HG03432 (cell line): ENCODE measurements around the gene RBP3.

Experiments
- ATAC-seq: cut with Tn5 transposase; IDR thresholded peaks from one replicate; pipeline ENCODE4 v1.9.1; 2021; ENCODE audit warnings: mild to moderate bottlenecking, moderate library complexity; ENCODE audit not compliant: unreplicated experiment

RBP3 gene

DNA sequence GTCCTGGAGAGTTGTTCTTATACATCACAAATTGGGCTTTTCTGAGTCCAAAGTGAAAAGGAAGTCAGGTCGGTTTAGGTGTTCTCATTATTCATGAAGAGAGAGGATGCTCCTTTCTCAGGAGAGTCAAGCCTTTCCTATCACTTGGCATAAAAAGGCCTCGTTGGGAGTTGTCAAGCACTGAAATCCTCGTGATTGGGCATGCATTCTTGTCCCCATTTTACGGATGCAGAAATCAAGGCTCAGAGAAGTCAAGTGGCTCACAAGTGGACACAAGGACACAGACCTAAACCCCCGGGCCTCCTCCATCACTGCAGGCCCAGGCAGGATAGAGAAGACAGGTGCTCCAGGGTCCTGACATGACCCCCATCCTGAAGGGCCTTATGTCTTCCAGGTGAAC, 8.5 kb downstream of the RBP3 start:
- ATAC-seq = no peak

DNA sequence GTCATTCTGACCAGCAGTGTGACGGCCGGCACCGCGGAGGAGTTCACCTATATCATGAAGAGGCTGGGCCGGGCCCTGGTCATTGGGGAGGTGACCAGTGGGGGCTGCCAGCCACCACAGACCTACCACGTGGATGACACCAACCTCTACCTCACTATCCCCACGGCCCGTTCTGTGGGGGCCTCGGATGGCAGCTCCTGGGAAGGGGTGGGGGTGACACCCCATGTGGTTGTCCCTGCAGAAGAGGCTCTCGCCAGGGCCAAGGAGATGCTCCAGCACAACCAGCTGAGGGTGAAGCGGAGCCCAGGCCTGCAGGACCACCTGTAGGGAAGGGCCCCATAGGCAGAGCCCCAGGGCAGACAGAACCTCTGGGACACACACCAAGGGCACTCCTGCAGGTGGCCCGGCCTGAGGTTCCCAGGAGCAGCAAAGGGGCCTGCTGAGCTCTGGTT, 9.0 kb downstream of the RBP3 start:
- ATAC-seq = no peak

DNA sequence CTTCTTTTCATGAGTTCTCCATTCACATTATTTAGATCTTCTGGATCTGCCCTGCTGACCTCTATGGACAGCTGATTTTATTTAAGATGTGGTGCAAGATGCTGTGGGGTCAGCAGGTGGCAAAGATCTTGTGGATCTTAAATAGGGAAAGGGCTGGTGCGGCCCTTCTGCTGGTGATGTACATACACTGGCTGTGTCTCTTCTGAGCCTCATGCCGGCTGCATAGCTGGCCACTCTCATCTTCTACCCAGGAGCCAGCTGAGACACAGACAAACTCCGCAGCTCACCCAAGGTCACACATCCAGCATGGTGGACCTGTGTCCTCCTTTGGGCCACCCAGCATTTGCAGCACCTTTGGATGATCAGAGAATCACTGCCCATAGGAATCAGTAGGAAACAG, 9.7 kb downstream of the RBP3 start:
- no peak for ATAC-seq

DNA sequence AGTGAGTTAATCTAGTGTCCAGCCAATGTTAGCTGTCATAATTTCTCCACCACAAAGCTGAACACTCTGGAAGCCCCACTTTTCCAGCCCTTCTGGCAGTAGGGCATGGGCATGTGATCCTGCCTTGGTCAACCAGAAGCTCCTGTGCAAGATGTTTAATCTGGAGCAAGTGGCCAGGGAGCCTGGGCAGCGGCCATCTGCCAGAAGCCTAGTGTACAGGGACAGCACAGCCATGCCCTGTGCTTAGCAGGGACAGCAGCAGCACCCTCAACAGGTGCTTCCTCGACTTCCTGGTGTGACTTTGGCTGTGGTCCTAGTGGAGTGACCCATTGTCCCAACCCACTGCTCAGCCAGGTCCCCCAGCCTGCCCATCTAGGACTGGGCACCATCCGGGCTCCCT, 10.3 kb downstream of the RBP3 start:
- ATAC-seq = no peak

DNA sequence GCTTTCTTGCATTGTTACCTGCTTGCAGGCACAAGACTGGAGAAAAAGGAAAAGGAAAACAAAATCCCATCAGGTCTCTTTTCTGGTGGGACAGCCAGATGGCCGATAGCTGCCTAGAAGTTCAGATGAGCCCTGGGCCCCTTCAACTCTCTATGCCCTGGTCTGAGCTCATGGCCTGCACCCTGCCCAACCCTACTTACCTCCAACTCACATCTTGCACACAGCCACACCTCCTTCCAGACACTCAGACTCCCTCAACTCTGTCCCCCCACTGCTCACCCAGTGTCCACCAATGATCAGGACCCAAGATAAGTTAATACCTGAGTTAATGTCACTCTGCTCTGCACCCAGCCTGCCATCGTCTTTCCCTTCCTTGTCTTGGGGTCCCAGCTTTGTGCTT, 10.9 kb downstream of the RBP3 start:
- no peak for ATAC-seq

DNA sequence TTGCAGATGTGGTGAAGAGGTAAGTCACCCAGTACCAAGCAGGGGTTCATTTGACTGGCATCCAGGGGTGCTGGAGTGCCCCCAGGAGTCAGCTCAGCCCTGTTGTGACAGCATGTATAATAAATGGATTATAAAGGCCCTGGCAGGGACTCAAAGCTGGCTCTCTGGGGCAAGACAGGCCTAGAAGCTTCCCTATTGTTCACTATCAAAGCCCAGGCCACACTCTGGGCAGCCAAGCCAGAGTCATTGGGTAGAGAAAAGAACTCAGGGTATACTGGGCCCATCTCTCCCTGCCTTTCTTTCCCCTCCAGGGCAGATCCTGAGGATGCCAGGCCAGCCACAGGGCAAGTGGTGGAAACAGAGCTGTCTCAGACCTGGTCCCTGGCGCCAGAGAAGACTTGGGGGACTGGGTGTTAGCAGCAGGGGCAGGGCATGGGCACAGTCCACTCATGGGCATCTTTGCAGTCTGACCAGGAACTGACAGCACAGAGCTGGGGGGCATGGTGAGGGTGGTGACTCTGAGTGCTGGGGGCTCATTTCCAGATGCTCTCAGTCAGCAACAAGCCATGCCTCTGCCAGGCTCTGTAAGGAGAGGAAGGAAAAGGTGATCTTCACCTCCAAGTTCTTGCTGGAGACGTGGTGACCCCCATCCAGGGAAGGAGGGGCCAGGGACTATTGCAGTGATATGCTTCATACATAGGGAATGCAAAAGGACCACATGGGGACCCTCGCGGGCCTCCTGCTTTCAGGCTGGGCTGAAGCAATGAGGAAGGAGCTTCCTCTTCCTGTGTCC, 11.7 kb downstream of the RBP3 start:
- no peak for ATAC-seq

DNA sequence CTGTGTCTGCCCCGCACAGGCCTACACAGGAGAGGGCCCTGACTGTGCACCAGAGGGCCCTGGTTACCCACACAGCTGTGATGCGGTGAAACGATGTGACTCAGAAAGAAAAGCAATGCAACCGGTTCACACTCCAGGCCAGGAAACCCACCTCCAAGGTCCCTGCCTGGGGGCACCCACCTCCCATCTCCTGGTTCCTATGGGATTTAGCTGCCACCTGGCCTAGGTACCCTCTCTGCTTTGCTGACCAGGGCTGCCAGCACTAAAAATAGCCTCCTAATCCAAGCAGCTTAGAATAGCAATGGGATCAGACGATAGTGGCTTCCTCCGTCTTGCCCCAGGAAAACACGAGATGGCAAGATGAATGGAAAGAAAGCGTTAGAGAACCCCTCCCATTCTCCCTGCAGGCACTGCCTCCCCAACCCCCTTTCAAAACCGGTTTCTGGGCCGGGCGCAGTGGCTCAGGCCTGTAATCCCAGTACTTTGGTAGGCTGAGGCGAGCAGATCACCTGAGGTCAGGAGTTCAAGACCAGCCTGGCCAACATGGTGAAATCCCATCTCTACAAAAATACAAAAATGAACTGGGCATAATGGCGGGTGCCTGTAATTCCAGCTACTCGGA, 12.4 kb downstream of the RBP3 start:
- no peak for ATAC-seq

DNA sequence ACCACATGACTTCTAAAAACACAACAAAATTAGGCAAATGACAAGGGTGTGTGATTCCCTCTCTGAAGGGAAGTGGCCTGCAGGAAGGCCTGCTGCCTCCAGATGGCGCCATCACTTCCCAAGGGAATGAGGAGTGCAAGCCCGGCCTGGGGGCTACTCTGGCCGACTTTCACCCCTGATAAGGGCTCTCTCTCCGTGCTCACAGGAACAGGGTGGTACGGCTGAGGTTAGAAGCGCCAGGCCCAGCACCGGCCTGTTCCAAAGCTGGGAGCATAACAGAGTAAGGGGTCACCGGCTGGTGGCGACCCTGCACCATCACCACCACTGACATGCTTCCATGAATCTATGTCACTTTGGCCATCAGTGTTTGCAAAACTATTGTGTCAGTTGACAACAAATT, 13.1 kb downstream of the RBP3 start:
- ATAC-seq = no peak

DNA sequence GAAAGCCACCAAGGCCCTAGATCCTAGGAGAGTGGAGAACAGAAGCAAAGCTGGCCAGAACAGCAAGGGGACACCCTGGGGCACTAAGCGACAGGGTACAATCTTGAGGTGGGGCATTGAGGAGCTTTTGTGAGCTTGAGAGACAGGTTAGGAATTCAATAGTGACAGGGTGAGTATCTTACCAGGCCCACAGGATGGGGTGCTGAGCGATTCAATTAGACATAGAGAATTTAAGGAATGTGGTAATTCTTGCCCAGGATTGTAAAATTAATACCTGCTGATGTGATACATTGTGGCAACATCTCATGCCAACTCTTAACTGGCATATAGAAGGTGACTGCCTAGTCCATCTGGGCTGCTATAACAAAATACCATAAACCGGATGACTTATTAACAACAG, 14.0 kb downstream of the RBP3 start:
- no peak for ATAC-seq

DNA sequence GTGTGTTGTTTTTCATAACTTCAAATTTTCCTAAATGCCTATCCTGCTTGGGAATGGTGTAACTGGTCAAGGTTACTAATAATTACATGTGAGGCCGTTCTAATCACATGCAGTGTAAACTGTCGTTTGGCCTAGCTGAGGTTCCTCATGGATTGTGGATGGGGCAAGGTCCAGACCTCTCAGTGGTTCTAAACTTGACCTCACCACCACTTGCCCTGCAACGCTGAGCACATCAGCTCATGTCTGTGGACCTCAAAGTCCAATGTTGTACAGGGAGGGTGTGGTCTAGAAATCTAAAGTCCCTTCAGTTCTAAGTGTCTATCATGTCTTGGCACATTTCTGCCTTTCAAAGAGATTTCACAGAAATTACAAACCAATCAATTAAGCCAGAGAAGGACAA, 15.6 kb downstream of the RBP3 start:
- ATAC-seq = no peak

DNA sequence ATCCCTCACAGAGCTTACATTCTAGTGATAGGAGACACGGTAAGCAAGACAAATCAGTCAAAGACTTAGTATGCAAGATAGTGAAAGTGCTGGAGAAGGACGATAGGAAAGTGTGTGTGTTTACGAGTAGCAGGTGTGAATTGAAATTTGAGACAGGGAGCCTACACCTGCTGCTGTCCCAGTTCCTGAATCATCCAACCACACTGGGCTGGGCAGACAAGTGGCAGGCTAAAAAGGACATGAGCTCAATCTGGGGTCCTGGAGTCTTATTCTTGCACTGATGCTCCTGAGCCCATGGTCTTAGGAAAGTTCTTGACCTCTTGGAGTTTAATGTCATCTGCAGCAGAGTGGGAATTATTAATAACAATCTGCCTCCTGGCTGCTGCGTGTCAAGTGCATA, 16.2 kb downstream of the RBP3 start:
- no peak for ATAC-seq

DNA sequence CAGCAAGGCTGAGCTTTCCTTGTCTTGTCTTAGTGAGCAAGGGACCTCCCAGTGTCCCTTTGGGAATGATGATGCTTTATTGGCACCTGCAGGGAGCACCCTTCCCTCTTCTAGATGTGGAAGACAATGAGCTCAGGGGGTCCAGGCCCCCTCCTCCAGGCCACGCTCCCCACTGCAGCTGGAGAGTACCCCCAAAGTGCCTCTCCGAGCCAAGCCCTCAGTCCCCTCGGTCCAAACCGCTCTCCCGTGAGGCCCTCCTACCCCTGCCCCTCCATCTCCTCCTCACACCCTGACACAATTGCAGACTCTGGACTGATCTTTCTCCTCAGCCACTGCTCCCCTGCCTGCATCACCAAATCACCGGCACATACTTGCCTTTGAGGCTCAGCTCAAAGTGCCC, 16.7 kb downstream of the RBP3 start:
- ATAC-seq = no peak

DNA sequence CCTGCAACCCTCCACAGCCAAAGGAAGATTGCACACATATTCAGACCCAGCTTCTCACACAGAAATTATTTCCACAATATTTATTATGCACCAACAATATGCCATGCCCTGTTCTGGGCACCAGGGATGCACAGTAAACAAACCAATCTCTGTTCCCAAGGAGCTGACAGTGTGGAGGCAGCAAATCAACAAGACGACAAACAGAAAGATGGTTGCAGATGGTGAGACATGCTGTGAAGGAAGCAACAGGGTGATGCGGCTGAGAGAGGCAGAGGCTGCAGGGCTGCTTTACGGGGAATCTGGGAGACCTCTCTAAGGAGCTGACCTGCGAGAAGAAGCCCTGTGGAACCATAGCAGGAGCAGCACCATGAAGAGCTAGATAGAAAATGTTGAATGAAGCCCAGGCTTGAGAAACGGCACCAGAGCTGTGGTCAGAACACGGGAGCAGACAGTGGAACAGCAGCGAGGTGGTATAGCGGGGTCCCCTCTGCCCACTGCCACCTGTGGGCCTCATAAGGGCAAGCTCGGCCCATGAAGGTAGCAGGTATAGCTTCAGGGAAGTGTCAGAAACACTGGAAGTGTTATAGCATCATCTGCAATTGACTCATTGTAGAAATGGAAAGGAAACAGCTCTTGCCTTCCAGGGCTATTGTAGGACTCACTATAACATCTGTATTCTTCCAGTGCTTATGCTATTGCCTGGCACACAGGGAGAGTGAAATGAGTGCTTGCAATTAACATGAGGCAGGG, 17.4 kb downstream of the RBP3 start:
- ATAC-seq = no peak

DNA sequence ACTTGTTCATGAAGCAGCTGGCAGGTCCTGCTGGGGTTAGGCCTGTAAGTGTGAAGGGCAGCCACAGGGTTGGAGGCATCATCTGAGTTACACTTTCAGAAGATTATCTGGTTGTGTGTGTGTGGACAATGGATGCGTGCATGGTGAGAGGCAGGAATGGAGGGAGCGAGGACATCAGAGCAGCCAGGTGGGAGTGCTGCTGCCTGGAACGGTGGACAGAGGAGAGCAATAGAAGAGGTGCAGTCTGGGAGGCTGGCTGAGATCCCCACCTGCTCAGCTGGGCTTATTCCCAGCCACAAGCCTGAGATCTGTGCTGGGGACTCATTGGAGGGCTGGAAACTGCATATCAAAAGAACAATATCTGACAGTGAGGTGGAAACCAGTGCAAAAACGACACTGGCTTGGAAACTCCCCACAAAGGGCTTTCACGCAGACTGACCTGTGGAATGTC, 18.0 kb downstream of the RBP3 start:
- ATAC-seq = no peak

DNA sequence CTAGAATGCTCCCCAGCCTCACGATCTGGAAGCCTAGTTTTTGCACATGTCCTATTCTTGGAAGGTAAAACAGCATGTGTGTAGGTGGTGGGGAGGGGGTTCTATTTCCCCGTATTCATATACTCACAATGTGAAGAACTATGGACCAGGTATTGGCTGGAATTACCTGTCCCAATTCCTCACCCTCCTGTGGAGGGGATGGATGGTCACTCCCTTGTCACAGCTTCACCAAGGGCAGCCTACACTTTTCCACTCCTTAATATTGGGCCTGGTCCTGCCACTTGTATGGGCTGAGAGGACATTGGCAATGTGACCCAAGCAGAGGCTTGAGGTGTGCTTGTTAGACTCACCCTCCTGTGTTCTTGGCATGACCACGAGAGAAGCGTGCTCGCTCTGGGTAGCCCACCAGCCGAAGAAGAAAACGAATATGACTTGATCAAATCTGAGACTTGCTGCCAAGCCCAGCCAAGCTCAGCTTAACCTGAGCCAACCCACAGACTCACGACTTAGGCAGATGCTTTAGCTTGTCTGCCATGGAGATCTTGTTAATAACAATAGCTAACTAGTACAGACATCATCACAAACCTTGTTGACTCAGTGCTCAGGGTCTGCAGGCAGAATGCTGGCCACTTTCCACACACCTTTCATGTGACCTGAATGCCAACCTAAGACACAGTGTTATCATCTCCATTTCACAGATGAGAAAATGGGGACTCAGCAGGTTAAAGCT, 18.7 kb downstream of the RBP3 start:
- no peak for ATAC-seq

DNA sequence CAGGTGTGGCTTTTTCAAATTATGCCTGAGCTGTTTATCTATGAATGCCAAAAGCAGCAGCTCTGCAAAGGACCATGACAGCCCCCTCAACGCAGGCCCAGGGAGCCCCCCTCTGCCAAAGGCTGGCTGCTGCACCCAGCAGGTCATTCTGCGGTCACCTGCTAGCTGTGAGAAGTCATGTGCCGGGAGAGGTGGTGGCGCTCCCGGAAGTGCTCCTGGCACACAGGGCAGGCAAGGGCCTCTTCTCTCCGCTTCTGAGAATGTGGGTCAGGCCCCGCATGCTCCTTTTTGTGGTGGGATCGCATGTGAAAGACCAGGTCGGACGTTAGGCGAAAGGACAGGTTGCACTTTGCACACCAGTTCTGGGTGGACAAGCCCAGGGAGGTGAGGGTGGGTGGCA, 19.5 kb downstream of the RBP3 start:
- ATAC-seq = no peak

DNA sequence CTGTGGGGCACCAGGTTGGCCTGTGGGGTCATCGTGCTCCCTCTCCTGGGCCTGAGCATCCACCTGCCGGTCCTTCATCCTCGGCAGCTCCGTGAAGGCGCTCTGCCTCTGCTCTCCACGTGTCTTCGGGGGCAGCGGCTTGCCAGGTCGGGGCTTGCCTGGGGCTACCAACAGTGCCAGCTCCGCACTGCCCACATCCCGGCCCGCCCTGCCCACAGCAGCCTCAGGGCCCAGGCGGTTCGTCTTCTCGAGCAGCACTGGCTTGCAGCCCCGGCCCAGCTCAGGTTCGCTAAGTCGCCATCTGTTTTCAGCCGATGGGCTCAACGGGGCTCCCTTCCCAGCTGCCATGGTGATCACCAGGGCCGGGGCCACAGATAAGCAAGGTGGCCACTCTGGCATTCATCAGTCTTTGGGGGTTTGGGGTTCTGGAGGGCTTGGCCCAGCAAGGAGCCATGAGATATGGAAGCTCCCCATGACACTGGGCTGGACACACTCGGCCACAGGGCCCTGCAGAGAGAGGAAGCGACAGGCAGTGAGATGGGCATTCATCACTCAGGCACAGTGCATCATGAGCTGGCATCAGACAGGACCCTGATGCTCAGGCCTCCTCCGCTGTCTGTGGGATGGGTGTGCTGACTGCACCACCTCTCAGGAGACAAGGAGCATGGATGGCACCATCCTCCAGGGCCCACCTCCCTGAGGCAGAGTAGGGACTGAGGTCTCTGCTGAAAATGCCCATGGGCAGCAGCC, 20.4 kb downstream of the RBP3 start:
- no peak for ATAC-seq

DNA sequence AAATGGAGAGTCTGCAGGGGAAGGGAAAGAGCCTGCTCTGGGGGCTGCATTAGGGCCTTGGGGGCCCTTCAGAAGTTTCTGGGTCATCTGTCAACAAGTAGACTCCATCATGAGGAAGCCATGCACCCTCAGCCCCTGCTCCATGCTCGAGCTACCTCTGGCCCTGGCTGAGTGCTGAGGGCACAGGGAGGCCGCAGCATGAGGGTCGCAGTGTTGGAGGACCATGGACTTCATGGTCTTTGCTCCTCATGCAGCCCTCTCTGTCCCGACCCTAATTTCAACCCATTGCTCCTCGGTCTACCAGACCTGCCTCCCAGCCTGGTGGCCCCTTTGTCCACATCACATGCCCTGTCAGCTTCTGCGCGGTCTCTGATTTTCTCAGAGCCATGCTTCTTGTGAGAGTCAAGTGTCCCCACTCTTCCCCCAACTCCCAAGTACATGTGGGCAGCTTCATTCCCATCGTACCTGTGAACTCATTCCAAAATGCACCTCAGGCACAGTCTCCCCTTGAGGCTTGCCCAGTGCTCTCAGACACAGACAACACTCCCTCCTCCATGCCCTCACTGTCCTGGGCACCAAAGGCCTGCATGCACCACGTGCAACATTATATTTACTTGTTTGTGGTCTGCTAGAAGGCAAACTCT, 21.2 kb downstream of the RBP3 start:
- ATAC-seq = no peak

DNA sequence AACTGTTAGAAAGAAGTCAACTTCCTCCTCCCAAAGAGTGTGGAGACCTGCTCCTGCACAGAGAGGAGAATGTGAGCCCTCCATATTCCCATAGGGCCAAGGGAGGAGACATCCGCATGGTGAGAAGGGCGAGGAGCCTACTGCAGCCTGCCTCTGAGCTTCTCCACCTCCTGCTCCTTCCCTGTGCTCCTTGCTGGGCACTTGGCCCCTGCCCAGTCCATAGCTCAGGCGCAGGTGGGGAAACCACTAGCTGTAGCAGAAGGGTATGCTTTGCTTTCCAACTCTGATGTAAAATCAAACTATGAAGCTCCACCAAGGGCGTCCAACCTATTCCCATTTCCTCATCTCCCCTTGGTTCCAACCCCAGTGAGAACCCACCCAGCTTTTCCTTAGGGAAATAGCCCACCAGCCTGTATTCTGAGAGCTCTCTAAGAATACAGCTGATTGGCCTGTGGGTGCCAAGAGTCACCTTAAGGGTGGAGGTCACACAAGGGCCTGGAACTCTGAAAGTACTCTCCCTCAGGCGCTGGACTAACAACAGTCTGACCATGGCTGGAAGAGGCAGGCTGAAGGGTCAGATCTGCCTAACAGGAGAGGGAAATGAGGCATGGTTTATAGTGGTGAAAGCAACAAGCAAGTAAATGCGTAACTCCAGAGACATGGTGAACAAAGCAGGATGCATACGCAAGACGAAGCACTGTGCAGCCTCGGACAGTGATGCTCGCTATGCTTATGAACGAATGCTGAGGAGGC, 22.0 kb downstream of the RBP3 start:
- no peak for ATAC-seq
